ENCODE measurements around the gene PCDH9.

DNA sequence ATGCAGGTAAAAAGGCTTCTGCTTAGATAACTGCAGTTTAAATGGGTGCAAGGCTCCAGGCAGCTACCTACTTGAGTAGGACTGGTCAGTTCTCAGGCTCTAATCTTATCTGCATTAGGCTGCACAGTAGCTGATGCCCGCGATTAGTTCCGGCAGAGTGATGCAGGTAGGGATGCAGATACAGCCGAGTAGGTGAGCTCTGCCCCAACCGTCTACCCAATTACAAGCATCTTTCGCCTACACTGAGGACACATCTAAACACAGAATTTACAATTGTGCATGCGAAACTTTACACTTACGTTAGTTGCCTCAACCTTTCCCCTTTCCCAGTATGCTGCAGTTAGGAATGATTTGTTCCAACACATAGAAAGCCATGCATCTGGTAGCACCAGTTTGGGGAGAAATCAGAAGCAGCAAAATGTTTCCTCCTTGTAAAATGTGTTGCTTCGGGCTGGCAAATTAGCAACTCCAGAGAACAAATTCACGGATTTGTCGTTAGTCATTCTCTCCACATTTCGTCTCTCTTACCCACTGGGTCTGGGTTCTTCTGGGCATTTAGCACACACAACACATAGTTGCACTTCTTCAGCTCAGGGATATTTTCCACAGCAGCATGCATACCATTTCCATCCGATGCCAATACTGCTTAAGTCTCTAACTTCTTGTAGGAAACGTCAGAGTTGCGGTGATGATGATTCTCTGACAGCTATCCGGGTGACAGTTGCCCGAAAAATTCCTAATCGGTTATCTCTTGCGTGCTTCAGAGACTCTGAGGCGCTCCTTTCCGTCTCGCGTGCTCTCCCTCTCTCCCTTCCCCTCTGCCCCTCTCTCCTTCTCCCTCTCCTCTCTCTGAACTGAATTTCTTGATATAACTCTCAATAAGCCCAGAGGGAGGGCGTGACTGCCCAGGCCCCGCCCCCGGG lies at the start of gene PCDH9:
- TF ChIP-seq, protein P1, sequence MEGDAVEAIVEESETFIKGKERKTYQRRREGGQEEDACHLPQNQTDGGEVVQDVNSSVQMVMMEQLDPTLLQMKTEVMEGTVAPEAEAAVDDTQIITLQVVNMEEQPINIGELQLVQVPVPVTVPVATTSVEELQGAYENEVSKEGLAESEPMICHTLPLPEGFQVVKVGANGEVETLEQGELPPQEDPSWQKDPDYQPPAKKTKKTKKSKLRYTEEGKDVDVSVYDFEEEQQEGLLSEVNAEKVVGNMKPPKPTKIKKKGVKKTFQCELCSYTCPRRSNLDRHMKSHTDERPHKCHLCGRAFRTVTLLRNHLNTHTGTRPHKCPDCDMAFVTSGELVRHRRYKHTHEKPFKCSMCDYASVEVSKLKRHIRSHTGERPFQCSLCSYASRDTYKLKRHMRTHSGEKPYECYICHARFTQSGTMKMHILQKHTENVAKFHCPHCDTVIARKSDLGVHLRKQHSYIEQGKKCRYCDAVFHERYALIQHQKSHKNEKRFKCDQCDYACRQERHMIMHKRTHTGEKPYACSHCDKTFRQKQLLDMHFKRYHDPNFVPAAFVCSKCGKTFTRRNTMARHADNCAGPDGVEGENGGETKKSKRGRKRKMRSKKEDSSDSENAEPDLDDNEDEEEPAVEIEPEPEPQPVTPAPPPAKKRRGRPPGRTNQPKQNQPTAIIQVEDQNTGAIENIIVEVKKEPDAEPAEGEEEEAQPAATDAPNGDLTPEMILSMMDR (IDR thresholded peaks at IDR 0.05) = no peak
- TF ChIP-seq MXI1 (IDR thresholded peaks at IDR 0.05; ENCODE audit: low read depth, low read length) (peak; percentile 71), SMC3 (IDR thresholded peaks at IDR 0.05; ENCODE audit: low read depth, low read length) (no peak), POLR2AphosphoS5 (IDR thresholded peaks at IDR 0.05; ENCODE audit: low read depth, low read length) (peak; percentile 96), CHD2 (IDR thresholded peaks at IDR 0.05; ENCODE audit: low read length, partially characterized antibody) (peak; percentile 25), RFX5 (IDR thresholded peaks at IDR 0.05; ENCODE audit: low read length) (0 out of 2 replicates have a peak, but pooled peaks have one; percentile 19)
- TF ChIP-seq, protein P2, sequence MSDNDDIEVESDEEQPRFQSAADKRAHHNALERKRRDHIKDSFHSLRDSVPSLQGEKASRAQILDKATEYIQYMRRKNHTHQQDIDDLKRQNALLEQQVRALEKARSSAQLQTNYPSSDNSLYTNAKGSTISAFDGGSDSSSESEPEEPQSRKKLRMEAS (IDR thresholded peaks at IDR 0.05; ENCODE audit: low read depth) = no peak; the same call in 1 of the 2 replicates

Measured in SK-N-SH (cell line).